HG03439 (cell line): Measurements from ENCODE around the gene ITGAX.
"Not testable (repeated sequence)": the region's sequence is repeated elsewhere in the genome, so short reads cannot be mapped to it uniquely, and the experiment has no call there.

Experiments used
- ATAC-seq: cut with Tn5 transposase; IDR thresholded peaks from one replicate; pipeline ENCODE4 v1.9.1; 2021; ENCODE audit warnings: mild to moderate bottlenecking, moderate library complexity; ENCODE audit not compliant: unreplicated experiment

ITGAX gene

DNA sequence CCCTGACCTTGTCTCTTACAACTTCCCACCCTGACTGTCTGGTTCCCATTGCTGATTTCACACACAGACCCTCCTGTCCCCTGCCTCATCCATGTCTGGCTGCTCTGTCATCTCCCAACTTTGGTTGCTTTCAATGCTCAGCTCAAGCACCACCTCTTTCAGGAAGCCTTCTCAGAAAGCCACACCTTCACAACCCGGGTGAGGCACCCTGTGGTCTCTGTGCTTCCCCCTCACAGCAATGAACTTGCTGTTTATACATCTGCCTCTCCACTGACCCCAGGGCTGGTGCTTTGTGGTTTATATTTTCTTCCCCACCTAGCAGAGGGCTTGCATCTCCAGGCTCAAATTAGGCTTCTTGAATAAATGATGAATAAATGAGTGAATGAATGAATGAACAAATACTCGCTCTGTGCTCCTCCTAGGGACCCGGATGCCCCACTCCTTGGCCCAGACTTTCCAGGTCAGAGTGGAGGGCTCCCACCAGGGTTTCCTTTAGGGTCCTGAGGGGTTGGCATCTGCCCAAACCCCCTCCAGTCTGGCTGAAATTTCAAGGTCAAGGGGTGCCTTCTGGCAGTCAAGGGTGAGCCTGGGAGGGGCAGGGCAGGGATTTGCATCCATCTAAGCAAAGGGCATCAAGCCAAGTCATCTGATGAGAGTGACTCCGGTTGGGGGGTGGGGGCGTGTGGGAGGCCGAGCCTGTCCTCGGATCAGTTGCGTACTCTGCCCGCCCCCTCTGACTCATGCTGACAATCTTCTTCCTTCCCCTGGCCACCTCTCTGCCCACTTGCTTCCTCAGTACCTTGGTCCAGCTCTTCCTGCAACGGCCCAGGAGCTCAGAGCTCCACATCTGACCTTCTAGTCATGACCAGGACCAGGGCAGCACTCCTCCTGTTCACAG lies at the start of gene ITGAX:
TSS of gene ITGAX (plus strand) at position 783 of the 898 bp plus-strand sequence. CDS start at position 862, 79 bp downstream.
- ATAC-seq = no peak

DNA sequence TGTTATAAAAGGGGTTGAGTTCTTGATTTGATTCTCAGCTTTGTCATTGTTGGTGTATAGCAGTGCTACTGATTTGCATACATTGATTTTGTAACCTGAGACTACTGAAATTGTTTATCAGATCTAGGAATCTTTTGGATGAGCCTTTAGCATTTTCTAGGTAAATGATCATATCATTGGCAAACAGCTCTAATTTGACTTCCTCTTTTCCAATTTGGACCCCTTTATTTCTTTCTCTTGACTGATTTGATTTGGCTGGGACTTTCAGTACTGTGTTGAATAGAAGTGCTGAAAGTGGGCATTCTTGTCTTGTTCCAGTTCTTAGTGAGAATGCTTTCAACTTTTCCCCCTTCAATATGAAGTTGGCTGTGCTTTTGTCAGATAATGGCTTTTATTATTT lies 49.8 kb upstream of the ITGAX start:
- ATAC-seq = no peak

DNA sequence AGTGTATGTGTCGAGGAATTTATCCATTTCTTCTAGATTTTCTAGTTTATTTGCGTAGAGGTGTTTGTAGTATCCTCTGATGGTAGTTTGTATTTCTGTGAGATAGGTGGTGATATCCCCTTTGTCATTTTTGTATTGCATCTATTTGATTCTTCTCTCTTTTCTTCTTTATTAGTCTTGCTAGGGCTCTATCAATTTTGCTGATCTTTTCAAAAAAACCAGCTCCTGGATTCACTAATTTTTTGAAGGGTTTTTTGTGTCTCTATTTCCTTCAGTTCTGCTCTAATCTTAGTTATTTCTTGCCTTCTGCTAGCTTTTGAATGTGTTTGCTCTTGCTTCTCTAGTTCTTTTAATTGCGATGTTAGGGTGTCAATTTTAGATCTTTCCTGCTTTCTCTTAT lies 46.6 kb upstream of the ITGAX start:
- not testable (repeated sequence) for ATAC-seq

DNA sequence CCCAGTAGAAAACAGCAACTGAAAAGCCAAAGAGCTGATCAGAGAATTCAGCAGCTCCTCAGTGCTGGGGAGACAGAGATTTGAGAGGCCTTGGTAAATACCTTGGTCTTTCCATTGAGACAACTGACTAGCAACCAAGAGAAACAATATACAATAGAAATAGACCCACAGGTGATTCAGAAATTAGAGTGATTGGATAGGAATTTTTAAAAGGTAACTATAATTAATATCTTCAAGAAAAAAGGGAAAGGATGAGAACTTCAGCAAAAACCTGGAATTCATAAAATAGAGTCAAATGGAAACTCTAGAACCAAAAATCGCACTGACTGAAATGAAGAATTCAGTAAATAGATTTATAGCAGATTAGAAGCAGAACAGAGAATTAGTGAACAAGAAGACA lies 32.5 kb upstream of the ITGAX start:
- ATAC-seq = no peak

DNA sequence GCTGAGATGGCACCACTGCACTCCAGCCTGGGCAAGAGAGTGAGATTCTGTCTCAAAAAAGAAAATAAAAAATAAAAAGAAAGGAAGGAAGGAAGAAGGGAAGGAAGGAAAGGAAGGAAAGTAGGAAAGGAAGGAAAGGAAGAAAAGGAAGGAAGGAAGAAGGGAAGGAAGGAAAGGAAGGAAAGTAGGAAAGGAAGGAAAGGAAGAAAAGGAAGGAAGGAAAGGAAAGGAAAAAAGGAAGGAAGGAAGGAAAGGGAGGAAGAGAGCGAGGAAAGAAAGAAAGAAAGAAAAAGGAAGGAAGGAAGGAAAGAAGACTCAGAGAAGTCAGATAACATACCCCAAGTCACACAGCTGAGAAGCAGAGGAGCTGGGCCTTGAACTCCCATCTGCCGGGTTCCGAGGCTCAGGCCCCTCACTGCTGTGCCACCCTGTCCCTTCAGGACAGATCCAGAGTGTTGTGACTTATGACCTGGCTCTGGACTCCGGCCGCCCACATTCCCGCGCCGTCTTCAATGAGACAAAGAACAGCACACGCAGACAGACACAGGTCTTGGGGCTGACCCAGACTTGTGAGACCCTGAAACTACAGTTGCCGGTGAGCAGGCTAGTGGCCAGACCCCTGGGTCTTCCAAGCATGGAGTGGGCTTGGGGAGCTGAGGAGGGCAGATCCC lies 30.9 kb upstream of the ITGAX start:
- ATAC-seq = no peak

DNA sequence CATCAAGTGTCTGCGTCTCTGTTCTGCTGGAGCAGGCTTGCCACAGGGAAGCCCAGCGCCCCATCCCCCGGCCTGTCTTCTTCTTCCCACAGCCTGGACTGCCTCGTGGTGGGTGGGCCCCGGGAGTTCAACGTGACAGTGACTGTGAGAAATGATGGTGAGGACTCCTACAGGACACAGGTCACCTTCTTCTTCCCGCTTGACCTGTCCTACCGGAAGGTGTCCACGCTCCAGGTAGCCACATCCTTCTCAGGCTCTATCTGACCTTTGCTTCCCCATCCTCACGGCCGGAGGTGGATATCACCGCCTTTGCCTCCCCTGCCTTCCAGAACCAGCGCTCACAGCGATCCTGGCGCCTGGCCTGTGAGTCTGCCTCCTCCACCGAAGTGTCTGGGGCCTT lies 29.8 kb upstream of the ITGAX start:
- ATAC-seq = no peak

DNA sequence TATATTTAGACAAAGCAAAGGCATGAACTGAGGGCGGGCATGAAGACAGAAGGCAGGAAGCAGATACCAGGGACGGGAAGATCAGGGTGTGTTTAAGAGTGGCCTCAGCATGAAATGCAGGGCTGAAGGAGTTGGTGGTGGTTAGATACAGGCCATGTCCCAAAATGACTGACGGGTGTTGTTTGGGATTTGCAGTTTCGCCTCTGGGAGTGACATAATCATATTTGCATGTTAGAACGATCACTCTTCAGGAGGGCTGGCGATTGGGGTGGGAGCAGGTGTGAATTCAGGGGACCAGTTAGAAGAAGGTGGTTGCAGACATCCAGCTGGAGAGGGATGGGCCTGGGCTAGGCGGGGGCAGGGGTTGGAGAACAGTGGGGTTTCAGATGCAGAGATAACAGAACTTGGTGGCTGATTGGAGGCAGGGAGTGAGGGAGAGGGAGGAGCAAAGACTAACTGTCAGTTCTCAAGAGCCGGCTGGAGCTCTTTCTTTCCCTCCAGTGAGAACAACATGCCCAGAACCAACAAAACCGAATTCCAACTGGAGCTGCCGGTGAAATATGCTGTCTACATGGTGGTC lies 27.2 kb upstream of the ITGAX start:
- ATAC-seq = no peak

DNA sequence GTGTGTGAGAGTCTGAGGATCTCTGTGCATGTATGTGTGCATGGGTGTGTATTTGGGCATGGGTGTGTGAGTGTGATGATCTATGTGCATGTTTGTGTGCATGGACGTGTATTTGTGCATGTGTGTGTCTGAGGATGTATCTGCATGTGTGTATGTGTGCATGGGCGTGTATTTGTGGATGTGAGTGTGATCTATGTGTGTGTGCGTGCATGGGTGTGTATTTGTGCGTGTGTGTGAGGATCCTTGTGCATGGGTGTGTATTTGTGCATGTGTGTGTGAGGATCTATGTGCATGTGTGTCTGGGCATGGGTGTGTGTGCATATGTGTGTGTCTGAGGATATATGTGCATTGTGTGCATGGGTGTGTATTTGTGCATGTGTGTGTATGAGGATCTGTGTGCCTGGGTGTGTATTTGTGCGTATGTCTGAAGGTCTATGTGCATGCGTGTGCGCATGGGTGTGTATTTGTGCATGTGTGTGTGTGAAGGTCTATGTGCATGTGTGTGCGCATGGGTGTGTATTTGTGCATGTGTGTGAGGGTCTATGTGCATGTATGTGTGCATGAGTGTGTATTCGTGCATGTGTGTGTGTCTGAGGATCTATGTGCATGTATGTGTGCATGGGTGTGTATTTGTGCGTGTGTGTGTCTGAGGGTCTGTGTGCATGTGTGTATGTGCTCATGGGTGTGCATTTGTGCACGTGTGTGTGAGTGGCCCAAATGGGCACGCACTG lies 26.5 kb upstream of the ITGAX start:
- no peak for ATAC-seq

DNA sequence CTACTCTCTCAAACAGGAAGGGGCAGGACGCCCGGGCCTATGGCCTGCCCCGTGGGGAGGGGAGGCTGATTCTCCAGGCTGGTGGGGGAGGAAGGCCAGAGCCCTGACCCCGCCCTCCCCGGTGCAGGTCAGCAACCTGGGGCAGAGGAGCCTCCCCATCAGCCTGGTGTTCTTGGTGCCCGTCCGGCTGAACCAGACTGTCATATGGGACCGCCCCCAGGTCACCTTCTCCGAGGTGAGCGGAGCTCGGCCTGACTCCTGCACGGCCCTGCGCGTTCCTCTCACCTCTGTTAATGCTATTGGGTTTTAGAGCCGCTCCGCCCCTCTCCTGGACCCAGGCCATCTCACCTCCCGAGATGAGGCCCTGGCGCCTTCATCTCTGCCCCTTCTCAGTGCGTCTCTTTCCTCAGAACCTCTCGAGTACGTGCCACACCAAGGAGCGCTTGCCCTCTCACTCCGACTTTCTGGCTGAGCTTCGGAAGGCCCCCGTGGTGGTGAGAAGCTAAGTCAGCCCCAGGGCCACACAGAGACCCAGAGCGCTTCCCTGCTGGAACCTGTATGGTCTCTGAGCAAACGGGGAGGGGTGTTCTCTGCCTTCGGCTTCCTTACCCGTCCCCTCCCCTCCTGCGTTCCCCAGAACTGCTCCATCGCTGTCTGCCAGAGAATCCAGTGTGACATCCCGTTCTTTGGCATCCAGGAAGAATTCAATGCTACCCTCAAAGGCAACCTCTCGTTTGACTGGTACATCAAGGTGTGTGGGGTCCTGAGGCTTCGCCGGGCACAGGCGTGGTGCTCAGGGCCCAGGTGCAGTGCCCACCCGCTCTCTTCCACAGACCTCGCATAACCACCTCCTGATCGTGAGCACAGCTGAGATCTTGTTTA lies 25.1 kb upstream of the ITGAX start:
- no peak for ATAC-seq

DNA sequence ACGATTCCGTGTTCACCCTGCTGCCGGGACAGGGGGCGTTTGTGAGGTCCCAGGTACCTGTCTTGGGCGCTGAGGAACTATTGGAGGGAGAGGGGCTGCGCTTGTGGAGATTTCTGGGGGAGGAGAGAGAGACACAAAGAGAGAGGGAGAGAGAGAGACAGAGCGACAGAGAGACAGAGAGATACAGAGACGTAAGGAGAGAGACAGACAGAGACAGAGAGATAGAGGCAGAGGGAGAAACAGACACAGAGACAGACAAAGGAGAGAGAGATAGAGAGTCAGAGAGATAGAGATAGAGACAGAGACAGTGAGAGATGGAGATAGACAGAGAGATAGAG lies 24.5 kb upstream of the ITGAX start:
- ATAC-seq = no peak

DNA sequence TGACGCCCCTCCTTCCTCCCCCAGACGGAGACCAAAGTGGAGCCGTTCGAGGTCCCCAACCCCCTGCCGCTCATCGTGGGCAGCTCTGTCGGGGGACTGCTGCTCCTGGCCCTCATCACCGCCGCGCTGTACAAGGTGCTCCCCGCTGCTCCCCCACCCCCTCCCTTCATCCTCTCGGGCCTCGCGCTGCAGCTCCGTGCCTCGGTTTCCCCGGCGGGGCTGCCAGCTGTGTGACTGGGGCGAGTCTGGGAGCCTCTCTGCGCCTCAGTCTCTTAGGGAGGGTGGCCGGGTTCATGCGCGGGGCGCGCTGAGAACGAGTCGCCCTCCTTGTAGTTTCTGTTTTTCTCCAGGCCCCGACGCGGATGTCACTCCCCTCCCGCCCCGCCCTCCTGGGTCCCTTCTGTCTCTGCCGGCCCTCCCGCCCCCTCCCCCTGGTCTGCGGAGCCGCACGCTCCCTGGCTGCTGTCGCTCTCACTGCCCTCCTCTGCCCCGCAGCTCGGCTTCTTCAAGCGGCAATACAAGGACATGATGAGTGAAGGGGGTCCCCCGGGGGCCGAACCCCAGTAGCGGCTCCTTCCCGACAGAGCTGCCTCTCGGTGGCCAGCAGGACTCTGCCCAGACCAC lies 23.7 kb upstream of the ITGAX start:
- no peak for ATAC-seq

DNA sequence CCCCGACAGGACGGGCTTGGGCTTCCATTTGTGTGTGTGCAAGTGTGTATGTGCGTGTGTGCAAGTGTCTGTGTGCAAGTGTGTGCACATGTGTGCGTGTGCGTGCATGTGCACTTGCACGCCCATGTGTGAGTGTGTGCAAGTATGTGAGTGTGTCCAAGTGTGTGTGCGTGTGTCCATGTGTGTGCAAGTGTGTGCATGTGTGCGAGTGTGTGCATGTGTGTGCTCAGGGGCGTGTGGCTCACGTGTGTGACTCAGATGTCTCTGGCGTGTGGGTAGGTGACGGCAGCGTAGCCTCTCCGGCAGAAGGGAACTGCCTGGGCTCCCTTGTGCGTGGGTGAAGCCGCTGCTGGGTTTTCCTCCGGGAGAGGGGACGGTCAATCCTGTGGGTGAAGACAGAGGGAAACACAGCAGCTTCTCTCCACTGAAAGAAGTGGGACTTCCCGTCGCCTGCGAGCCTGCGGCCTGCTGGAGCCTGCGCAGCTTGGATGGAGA lies 23.1 kb upstream of the ITGAX start:
- ATAC-seq = no peak

DNA sequence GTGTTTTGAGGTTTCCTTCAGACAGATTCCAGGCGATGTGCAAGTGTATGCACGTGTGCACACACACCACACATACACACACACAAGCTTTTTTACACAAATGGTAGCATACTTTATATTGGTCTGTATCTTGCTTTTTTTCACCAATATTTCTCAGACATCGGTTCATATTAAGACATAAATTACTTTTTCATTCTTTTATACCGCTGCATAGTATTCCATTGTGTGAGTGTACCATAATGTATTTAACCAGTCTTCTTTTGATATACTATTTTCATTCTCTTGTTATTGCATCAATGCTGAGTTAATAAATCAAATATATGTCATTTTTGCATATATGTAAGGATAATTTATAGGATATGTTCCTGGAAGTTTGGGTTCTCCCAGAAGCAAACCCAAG lies 22.4 kb upstream of the ITGAX start:
- no peak for ATAC-seq

DNA sequence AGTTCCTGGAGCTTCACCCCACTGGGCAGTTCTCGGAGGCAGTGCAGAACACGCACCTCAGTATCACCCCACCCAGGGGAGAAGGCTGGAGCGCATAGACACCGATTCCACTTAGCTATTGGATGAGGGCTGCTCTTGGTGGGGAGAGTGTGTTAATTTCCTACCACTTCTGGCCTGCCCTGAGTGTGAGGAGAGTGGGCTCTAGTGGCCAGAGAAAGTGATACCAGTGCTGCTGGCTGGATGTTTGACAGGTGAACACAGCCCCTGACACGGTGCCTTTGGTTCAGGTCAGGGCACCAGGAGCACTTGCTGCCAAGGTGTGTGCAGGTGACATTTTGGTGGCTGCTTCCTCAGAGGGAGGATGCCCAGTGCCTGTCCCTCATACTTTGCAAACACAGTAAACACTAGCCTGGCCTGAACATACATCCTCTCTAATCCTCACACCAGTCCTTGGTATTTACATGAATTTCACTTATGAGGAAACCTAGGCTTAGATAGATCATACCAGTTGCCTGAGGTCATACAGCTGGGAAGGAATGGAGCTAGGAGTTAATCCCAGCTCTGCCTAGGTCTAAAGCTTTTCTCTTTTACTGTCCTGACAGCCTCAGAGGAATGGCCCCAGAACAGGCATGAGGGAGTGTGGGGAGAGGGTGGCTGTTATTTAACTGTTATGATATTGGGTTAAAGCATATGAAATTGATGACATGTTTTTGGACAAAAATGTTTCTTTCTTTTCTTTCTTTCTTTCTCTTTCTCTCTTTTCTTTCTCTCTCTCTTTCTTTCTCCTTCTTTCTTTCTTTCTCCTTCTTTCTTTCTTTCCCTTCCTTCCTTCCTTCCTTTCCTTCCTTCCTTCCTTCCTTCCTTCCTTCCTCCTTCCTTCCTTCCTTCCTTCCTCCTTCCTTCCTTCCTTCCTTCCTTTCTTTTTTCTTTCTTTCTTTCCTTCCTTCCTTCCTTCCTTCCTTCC lies 21.0 kb upstream of the ITGAX start:
- ATAC-seq = no peak

DNA sequence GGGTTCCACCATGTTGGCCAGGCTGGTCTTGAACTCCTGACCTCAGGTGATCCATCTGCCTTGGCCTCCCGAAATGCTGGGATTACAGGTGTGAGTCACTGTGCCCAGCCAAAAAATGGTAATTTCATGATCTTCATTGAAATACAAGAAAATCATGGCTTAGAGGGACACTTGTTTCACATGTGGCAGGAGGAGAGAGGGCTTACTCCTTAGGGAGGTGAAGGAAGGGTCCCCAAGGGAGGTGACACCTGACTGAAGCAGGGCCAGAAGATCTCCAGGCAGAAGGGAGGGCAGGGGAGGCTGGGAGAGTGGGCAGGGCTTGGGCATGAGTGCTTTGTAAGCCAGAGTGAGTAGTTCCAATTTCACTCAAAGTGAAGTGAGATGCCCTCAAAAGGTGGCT lies 20.0 kb upstream of the ITGAX start:
- no peak for ATAC-seq

DNA sequence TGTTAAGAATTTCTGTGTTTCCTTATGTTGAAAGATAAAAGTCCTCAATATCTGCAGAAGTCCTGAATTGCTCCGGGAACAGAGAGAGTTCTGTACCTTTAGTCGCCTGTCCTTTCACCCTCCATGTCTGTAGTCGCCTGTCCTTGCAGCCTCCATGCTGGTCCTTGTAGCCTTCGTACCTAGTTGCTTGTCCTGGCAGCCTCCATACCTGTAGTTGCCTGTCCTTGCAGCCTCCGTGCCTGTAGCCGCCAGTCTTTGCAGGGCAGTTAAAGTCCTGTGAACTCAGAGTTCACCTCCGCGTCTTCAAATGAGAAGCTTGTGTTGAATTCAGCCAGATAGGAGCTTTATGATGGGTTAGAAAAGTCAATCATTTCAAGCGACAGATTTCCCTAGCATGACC lies 19.5 kb upstream of the ITGAX start:
- no peak for ATAC-seq

DNA sequence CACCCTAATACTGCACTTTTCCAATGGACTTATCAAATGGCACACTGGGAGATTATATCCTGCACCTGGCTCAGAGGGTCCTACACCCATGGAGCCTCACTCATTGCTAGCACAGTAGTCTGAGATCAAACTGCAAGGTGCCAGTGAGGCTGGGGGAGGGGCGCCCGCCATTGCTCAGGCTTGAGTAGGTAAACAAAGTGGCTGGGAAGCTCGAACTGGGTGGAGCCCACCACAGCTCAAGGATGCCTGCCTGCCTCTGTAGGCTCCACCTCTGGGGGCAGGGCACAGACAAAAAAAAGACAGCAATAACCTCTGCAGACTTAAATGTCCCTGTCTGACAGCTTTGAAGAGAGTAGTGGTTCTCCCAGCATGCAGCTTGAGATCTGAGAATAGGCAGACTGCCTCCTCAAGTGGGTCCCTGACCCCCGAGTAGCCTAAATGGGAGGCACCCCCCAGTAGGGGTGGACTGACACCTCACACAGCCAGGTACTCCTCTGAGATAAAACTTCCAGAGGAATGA lies 16.8 kb upstream of the ITGAX start:
- ATAC-seq = not testable (repeated sequence)

DNA sequence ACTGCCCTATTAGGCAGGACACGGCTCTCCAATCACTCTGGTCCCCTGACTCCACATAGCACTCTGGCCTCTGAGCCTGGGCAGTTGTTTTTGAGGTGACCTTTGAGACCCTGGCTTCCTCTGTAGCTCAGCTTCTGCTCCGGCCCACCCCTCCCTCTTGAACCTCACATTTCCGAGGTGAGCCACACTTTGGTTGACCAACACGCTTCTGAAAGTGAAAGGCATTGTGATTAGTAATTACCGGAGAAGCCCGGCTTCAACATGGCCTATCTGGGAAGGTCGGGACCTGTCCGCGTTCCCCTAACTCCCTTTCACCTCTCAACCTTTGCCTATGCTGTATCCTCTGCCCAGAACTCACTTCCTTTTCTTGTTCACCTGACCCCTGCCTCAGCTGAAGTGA lies 10.3 kb upstream of the ITGAX start:
- ATAC-seq = peak; percentile 61
